Kidney (tissue), 14 donors: ENCODE results near the gene CCDC85A. TPM values are rescaled to one million over a fixed set of nuclear protein-coding genes. Genes with fewer than 3 reads are reported as not detected.

ENCODE experiments used
- DNase-seq, 5 donors: peaks; one replicate each; pipeline ENCODE4 v3.0.0-alpha.2; 2013 to 2020
- FAIRE-seq: peaks from 2 replicates; lab custom pipeline; 2012; peaks lifted over from hg19 to GRCh38; lab: Jason Lieb, UNC
- H3K27ac ChIP-seq, 2 donors: one replicate each; pipeline ENCODE4 v1.7.0; 2013; ENCODE audit warnings: low read depth in 2 of 2, low read length in 2 of 2, inconsistent platforms in 1 of 2
- H3K27me3 ChIP-seq: one replicate; pipeline ENCODE4 v1.7.1; 2013; ENCODE audit warnings: low read length, inconsistent platforms; ENCODE audit not compliant: control insufficient read depth, insufficient read depth
- H3K36me3 ChIP-seq, 3 donors: one replicate each; pipeline versions ENCODE4 v1.7.0 to v1.7.1; 2013; ENCODE audit warnings: low read length in 3 of 3, control low read depth in 1 of 3, inconsistent platforms in 1 of 3; ENCODE audit not compliant: insufficient read depth in 3 of 3, control insufficient read depth in 2 of 3
- H3K4me1 ChIP-seq, 3 donors: one replicate each; pipeline versions ENCODE4 v1.7.0 to v1.7.1; 2013; ENCODE audit warnings: low read length in 3 of 3, inconsistent platforms in 1 of 3, low read depth in 1 of 3; ENCODE audit not compliant: control insufficient read depth in 2 of 3, insufficient read depth in 2 of 3
- H3K4me3 ChIP-seq, 3 donors: one replicate each; pipeline versions ENCODE4 v1.7.0 to v1.8.1; 2013; ENCODE audit warnings: low read length in 3 of 3, control low read depth in 1 of 3, inconsistent platforms in 1 of 3
- H3K9ac ChIP-seq, 3 donors: one replicate each; pipeline versions ENCODE4 v1.7.0 to v1.7.1; 2013; ENCODE audit warnings: low read length in 3 of 3, control low read depth in 1 of 3, inconsistent platforms in 1 of 3
- H3K9me3 ChIP-seq, 3 donors: one replicate each; pipeline versions ENCODE4 v1.7.0 to v1.7.1; 2013; ENCODE audit warnings: low read length in 3 of 3, control low read depth in 1 of 3, inconsistent platforms in 1 of 3; ENCODE audit not compliant: control insufficient read depth in 2 of 3, insufficient read depth in 1 of 3
- CTCF ChIP-seq: IDR thresholded peaks from 3 replicates; pipeline ENCODE4 v1.5.1; 2012; ENCODE audit warnings: mild to moderate bottlenecking, moderate library complexity, borderline replicate concordance; ENCODE audit not compliant: insufficient read depth; ENCODE audit errors: extremely low read depth
- intact Hi-C: fragments of 100-400 bp; cut with DNase I; formaldehyde crosslinking; loops from one replicate; pipeline ENCODE4 v1.11.1; 2022
- polyA plus RNA-seq: library from polyadenylated mRNA; stranded (reverse); fragments of 350-450 nt; fragmentation: Illumina TruSeq; extraction: RNeasy Lipid Tissue Mini Kit (QIAGEN cat#74804); gene quantifications from one replicate; pipeline ENCODE4 v1.2.3, GENCODE V29; 2014; ENCODE audit warnings: low read depth, low replicate concordance; ENCODE audit not compliant: insufficient read depth
- total RNA-seq: library from RNA; stranded (reverse); fragmentation: NEBNext Ultra II Directional; extraction: Animal tissue kit (Norgen Biotek cat#: 25700); gene quantifications from one replicate; pipeline ENCODE4 v1.2.1, GENCODE V29; 2021
- donor health status: control.
- donor health status: control.
- donor health status: control.
- donor health status: control.
- donor health status: control.
- donor health status: DM: yes; HTN: yes; CAD: no.
- donor health status: Normal renal cell carcinoma (clear cell type).

CCDC85A gene
- total and polyA plus RNA-seq, 2 donors from 2014 or later: 0.65 to 2.1 TPM

GRCh38 chr2:56224316-56224715, 40.5 kb downstream of the CCDC85A start:
- TF ChIP-seq CTCF: no peak
- FAIRE-seq: no peak
- intact Hi-C loops: no loop called here

GRCh38 chr2:56227811-56228210, 44.0 kb downstream of the CCDC85A start:
- Histone ChIP-seq H3K36me3 (no peaks in the 10 kb centered on the region), H3K27ac (no peak overlapping the region), H3K4me1 (no peaks in the 10 kb centered on the region), H3K27me3 (no peaks in the 10 kb centered on the region), H3K9ac (no peak overlapping the region), H3K9me3 (no peaks in the 10 kb centered on the region), H3K4me3 (no peak overlapping the region)
- DNase-seq (no peak), FAIRE-seq (no peak)
- no peak for TF ChIP-seq CTCF
- intact Hi-C loops: no loop called here

More at GRCh38 chr2:56224316-56224715, 40.5 kb downstream of the CCDC85A start:
- H3K27me3 ChIP-seq: no peaks in the 10 kb centered on the region
- DNase-seq: no peak
- no peak overlapping the region for H3K9ac ChIP-seq
- H3K9me3 ChIP-seq: no peaks in the 10 kb centered on the region
- no peak overlapping the region for H3K27ac ChIP-seq
- no peak overlapping the region for H3K4me3 ChIP-seq
- no peaks in the 10 kb centered on the region for H3K4me1 ChIP-seq
- no peaks in the 10 kb centered on the region for H3K36me3 ChIP-seq

GRCh38 chr2:56229397-56230060, 45.7 kb downstream of the CCDC85A start:
- no peaks in the 10 kb centered on the region for H3K9me3 ChIP-seq
- TF ChIP-seq CTCF: no peak
- H3K4me1 ChIP-seq: no peaks in the 10 kb centered on the region
- H3K9ac ChIP-seq: no peak overlapping the region
- no peak for FAIRE-seq
- H3K36me3 ChIP-seq: no peaks in the 10 kb centered on the region
- intact Hi-C loops: no loop called here
- no peak overlapping the region for H3K4me3 ChIP-seq
- H3K27me3 ChIP-seq: no peaks in the 10 kb centered on the region
- no peak for DNase-seq
- H3K27ac ChIP-seq: no peak overlapping the region
